ENCODE results near the gene PTPN20. TPM values are rescaled to one million over a fixed set of nuclear protein-coding genes. Genes with fewer than 3 reads are reported as not detected.

The PTPN20 gene
- total and polyA plus RNA-seq, 11 donors = 4.0 to 18.1 (median 13.3) TPM

DNA sequence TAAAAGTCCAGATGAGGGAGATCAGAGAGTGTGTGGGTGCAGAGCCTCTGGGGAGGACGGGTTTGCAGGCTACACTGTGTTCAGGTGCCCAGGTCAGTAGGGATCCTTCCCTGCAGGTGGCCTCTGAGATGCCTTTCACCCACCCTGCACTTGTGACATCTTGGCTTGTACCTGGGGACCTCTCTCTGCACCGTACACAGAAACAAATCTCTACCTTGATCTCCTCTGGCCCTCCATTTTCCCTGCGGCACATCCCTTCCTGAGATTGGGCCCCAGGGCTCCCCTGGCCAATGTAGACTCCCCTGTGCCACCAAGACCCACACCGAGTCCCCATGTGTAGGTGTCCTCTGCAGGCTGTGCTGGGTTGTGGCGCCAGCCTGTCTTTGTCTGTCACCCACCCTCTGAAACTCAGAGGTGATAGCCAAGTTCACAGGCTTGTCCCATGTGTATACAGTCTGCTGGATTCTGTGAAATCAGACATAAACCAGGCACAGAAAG is 140.6 kb downstream of the PTPN20 start:
- H3K27me3 ChIP-seq = no peaks in the 10 kb centered on the region
- no peak overlapping the region for H3K27ac ChIP-seq
- H3K36me3 ChIP-seq = no peaks in the 10 kb centered on the region
- H3K9me3 ChIP-seq = no peaks in the 10 kb centered on the region
- H3K4me1 ChIP-seq = peaks cover 0 to 24% (median 0%) of the 10 kb centered on the region in 12 donors
- H3K4me3 ChIP-seq = no peak overlapping the region
- TF ChIP-seq, protein P1, sequence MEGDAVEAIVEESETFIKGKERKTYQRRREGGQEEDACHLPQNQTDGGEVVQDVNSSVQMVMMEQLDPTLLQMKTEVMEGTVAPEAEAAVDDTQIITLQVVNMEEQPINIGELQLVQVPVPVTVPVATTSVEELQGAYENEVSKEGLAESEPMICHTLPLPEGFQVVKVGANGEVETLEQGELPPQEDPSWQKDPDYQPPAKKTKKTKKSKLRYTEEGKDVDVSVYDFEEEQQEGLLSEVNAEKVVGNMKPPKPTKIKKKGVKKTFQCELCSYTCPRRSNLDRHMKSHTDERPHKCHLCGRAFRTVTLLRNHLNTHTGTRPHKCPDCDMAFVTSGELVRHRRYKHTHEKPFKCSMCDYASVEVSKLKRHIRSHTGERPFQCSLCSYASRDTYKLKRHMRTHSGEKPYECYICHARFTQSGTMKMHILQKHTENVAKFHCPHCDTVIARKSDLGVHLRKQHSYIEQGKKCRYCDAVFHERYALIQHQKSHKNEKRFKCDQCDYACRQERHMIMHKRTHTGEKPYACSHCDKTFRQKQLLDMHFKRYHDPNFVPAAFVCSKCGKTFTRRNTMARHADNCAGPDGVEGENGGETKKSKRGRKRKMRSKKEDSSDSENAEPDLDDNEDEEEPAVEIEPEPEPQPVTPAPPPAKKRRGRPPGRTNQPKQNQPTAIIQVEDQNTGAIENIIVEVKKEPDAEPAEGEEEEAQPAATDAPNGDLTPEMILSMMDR (IDR thresholded peaks at IDR 0.05) = no peak
- TF ChIP-seq POLR2A (IDR thresholded peaks at IDR 0.05) = no peak
- ATAC-seq = no peak
- 69 to 96% (median 93%) methylated on average over 5 of the region's 5 CpGs for WGBS, 4 donors
- intact Hi-C loops (cut with DNase I) = no loop called here
- peak in 2 of 5 donors; percentile 7 to 27 for DNase-seq
